ENCODE data around the gene TMPRSS6. TPM values are rescaled to one million over a fixed set of nuclear protein-coding genes. Genes with fewer than 3 reads are reported as not detected.
A peak's percentile ranks its signal among the peaks of the same experiment; 100 is the strongest.

The TMPRSS6 gene
- total and polyA plus RNA-seq, 2 of the 8 experiments (the other 6 are each of a cell fraction or from before 2014, with no cell fraction given) = 0.02 TPM; not detected in 1

- H4K91ac ChIP-seq (replicated peaks; ENCODE audit: insufficient read length, low read length) = no peak overlapping the region
- no peak overlapping the region for H3K4me3 ChIP-seq (ENCODE audit: extremely low read depth in 1 of 4, insufficient read depth in 2 of 4, low read depth in 3 of 4, low read length in 4 of 4)
- ChIA-PET POLR2A (ENCODE audit: partially characterized antibody) (interaction anchor here (1.1 to 2.2 kb wide), 3 partner anchors 15 to 128 kb away, joined by 3 to 7 read pairs (median 4); no protein-coding TSS in a partner anchor), CTCF (ENCODE audit: partially characterized antibody) (interaction anchor here (0.7 to 2.7 kb wide), 14 partner anchors 9 to 168 kb away, joined by 3 to 8 read pairs (median 4); no protein-coding TSS in a partner anchor)
- no peak overlapping the region; the same call in 1 of the 2 replicates for H2BK12ac ChIP-seq (ENCODE audit: low read depth, low read length)
- H3K4ac ChIP-seq (replicated peaks; ENCODE audit: insufficient read length, low read depth, low read length) = no peak overlapping the region
- H3K27ac ChIP-seq (ENCODE audit: low read depth, low read length) = no peak overlapping the region
- no peak overlapping the region for H2AK5ac ChIP-seq (ENCODE audit: low read depth, low read length)
- no peak overlapping the region for H4K5ac ChIP-seq (ENCODE audit: insufficient read length, low read depth, low read length)
- H2BK120ac ChIP-seq (replicated peaks; ENCODE audit: low read depth, low read length) = no peak overlapping the region
- H3K79me1 ChIP-seq (ENCODE audit: low read depth, low read length) = no peaks in the 10 kb centered on the region
- H2BK5ac ChIP-seq (ENCODE audit: low read depth, low read length) = no peak overlapping the region
- H3K79me2 ChIP-seq (ENCODE audit: control insufficient read depth in 1 of 2, insufficient read depth in 2 of 2, low read length in 2 of 2) = no peaks in the 10 kb centered on the region
- no peak overlapping the region for H2BK15ac ChIP-seq (ENCODE audit: low read length)
- no peak for FAIRE-seq
- no peak overlapping the region for H3K9ac ChIP-seq (replicated peaks in 1 of 4; ENCODE audit: extremely low read depth in 1 of 4, low read depth in 3 of 4, low read length in 3 of 4)
- no peaks in the 10 kb centered on the region for H4K20me1 ChIP-seq (replicated peaks in 1 of 2; ENCODE audit: control insufficient read depth in 1 of 2, insufficient read depth in 2 of 2, low read length in 2 of 2)
- no peak for TF ChIP-seq MAX (IDR thresholded peaks at IDR 0.05)
- TF ChIP-seq RNF2 (IDR thresholded peaks at IDR 0.05; ENCODE audit: borderline replicate concordance, low read depth, low read length, missing control alignments, poor library complexity, severe bottlenecking) = no peak
- TF ChIP-seq PHF8 (conservative IDR thresholded peaks at IDR 0.05; ENCODE audit: low read depth, low read length) = no peak
- no peak for TF ChIP-seq BACH1 (IDR thresholded peaks at IDR 0.05; ENCODE audit: low read length)
- TF ChIP-seq SAP30 (IDR thresholded peaks at IDR 0.05; ENCODE audit: insufficient read depth, insufficient replicate concordance, low read length) = no peak
- TF ChIP-seq NANOG (IDR thresholded peaks at IDR 0.05; ENCODE audit: insufficient read depth, low read depth, low read length, poor library complexity, severe bottlenecking) = no peak
- no peak overlapping the region for H3K4me2 ChIP-seq (ENCODE audit: insufficient read depth in 1 of 2, low read depth in 2 of 2, low read length in 2 of 2)
- H3K4me1 ChIP-seq (replicated peaks in 1 of 4; ENCODE audit: control insufficient read depth in 3 of 4, insufficient read depth in 4 of 4, low read length in 3 of 4) = peaks cover 0 to 11% (median 2%) of the 10 kb centered on the region in 4 experiments; a peak in 5 of 7 replicates
- H3K27me3 ChIP-seq (replicated peaks in 1 of 4; ENCODE audit: control insufficient read depth in 3 of 4, extremely low read depth in 1 of 4, insufficient read depth in 3 of 4, low read length in 3 of 4) = no peaks in the 10 kb centered on the region
- H3K9me3 ChIP-seq (ENCODE audit: insufficient read depth in 2 of 2, low read depth in 1 of 2, low read length in 1 of 2) = no peaks in the 10 kb centered on the region
- peak overlapping the region; percentile 48; the same call in 1 of the 2 replicates for H2BK20ac ChIP-seq (ENCODE audit: low read length)
- no peak overlapping the region for H2AFZ ChIP-seq (ENCODE audit: low read length)
- no peaks in the 10 kb centered on the region for H3K23me2 ChIP-seq (ENCODE audit: low read depth, low read length)
- no peak overlapping the region for H3K23ac ChIP-seq (ENCODE audit: insufficient read length)
- no peak overlapping the region for H3K56ac ChIP-seq (replicated peaks; ENCODE audit: insufficient read length, low read depth, low read length)
- no peak for DNase-seq (ENCODE audit: low read depth in 1 of 2, low spot score in 2 of 2)
- H3K36me3 ChIP-seq (ENCODE audit: control insufficient read depth in 2 of 4, insufficient read depth in 4 of 4, low read length in 3 of 4) = no peaks in the 10 kb centered on the region
- H3K14ac ChIP-seq (ENCODE audit: insufficient read length) = no peak overlapping the region
- no peak overlapping the region for H3K18ac ChIP-seq (ENCODE audit: extremely low read depth, low read length)
- H4K8ac ChIP-seq (ENCODE audit: extremely low read depth, insufficient read depth, low read length) = no peak overlapping the region
- 86% methylated on average over 14 of the region's 17 CpGs; no CpG with 5 or more reads in 1 of the 2 experiments for WGBS, 2 experiments (ENCODE audit: extremely low coverage in 1 of 2, insufficient coverage in 1 of 2, insufficient read length in 1 of 2, insufficient replicate concordance in 2 of 2, low coverage in 1 of 2, low lambda C conversion rate in 2 of 2, missing lambda C conversion rate in 1 of 2)
Observed at GRCh38 chr22:37145180-37146050, 35.9 kb upstream of the TMPRSS6 start.
